ENCODE results near the gene SLC9A7. TPM values are rescaled to one million over a fixed set of nuclear protein-coding genes. Genes with fewer than 3 reads are reported as not detected.
A peak's percentile ranks its signal among the peaks of the same experiment; 100 is the strongest.

Gene SLC9A7
- total RNA-seq, 2 experiments from 2014 or later, result 3.3 to 3.8 TPM

GRCh38 chrX:46588263-46588662 lies 170.7 kb downstream of the SLC9A7 start:
- ChIA-PET CTCF (interaction anchor here (1.6 kb wide), 1 partner anchor 98 kb away, joined by 7 read pairs; no protein-coding TSS in a partner anchor), POLR2A (interaction anchor here (0.6 to 1.0 kb wide), 3 partner anchors 12 to 19 kb away, joined by 3 to 4 read pairs (median 4); no protein-coding TSS in a partner anchor)
- Mint-ChIP-seq H3K4me3 (peak overlapping the region; percentile 45), H3K36me3 (ENCODE audit: low read depth) (peaks cover 9% of the 10 kb centered on the region), H3K27me3 (ENCODE audit: low read depth) (no peaks in the 10 kb centered on the region), H3K27ac (peak overlapping the region; percentile 75), H3K4me1 (ENCODE audit: low read depth) (peaks cover 30% of the 10 kb centered on the region), H3K9me3 (ENCODE audit: insufficient read depth) (no peaks in the 10 kb centered on the region)
- peak; percentile 44 for ATAC-seq
- peak; percentile 60 for DNase-seq

GRCh38 chrX:46587753-46588171 lies 171.2 kb downstream of the SLC9A7 start:
- Mint-ChIP-seq H3K4me1 (ENCODE audit: low read depth) (peaks cover 30% of the 10 kb centered on the region), H3K9me3 (ENCODE audit: insufficient read depth) (no peaks in the 10 kb centered on the region), H3K27ac (peak overlapping the region; percentile 75), H3K4me3 (peak overlapping the region; percentile 45), H3K27me3 (ENCODE audit: low read depth) (no peaks in the 10 kb centered on the region), H3K36me3 (ENCODE audit: low read depth) (peaks cover 9% of the 10 kb centered on the region)
- ChIA-PET POLR2A (interaction anchor here (1.0 kb wide), 1 partner anchor 11 kb away, joined by 4 read pairs; no protein-coding TSS in a partner anchor), CTCF (interaction anchor here (0.9 to 1.7 kb wide), 4 partner anchors 11 to 99 kb away, joined by 3 to 7 read pairs (median 6); no protein-coding TSS in a partner anchor)
- ATAC-seq (no peak), DNase-seq (no peak)

GRCh38 chrX:46587158-46587557 lies 171.8 kb downstream of the SLC9A7 start:
- peaks cover 9% of the 10 kb centered on the region for H3K36me3 Mint-ChIP-seq (ENCODE audit: low read depth)
- CTCF ChIA-PET, result interaction anchor here (0.9 to 1.7 kb wide), 4 partner anchors 11 to 100 kb away, joined by 3 to 7 read pairs (median 6); no protein-coding TSS in a partner anchor
- H3K27ac Mint-ChIP-seq, result peak overlapping the region; percentile 61
- no peaks in the 10 kb centered on the region for H3K9me3 Mint-ChIP-seq (ENCODE audit: insufficient read depth)
- H3K27me3 Mint-ChIP-seq (ENCODE audit: low read depth), result no peaks in the 10 kb centered on the region
- H3K4me1 Mint-ChIP-seq (ENCODE audit: low read depth), result peaks cover 30% of the 10 kb centered on the region
- ATAC-seq (peak; percentile 33), DNase-seq (no peak)
- H3K4me3 Mint-ChIP-seq, result no peak overlapping the region
- POLR2A ChIA-PET, result interaction anchor here (1.0 kb wide), 1 partner anchor 11 kb away, joined by 4 read pairs; no protein-coding TSS in a partner anchor

GRCh38 chrX:46584736-46585135 lies 174.2 kb downstream of the SLC9A7 start:
- H3K4me3 Mint-ChIP-seq, result no peak overlapping the region
- POLR2A ChIA-PET, result no interaction called here
- H3K36me3 Mint-ChIP-seq (ENCODE audit: low read depth), result peaks cover 6% of the 10 kb centered on the region
- H3K4me1 Mint-ChIP-seq (ENCODE audit: low read depth), result peaks cover 22% of the 10 kb centered on the region
- no peaks in the 10 kb centered on the region for H3K27me3 Mint-ChIP-seq (ENCODE audit: low read depth)
- CTCF ChIA-PET, result no interaction called here
- ATAC-seq (no peak), DNase-seq (no peak)
- no peak overlapping the region for H3K27ac Mint-ChIP-seq
- no peaks in the 10 kb centered on the region for H3K9me3 Mint-ChIP-seq (ENCODE audit: insufficient read depth)

DNA sequence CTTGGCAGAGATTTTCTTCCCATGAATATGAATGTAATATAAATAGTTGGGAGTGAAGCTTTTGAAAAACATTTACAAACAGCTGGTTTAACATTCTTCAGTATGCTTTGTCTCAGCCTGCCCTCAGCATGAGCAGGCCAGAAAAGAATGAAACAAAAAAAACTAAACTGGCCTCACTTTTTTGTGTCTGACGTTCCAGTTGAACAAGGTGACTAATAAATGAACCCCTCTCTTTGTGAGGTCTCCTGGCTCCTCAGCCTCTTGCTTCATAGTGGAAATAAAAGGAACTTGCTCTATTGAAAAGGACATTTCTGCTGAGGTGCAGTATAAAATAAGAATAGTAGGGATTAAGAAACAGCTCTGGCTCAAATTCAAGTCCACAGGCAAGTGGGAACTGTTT lies 176.0 kb downstream of the SLC9A7 start:
- ATAC-seq, result no peak
- H3K36me3 Mint-ChIP-seq (ENCODE audit: low read depth), result peaks cover 14% of the 10 kb centered on the region
- no peak overlapping the region for H3K4me3 Mint-ChIP-seq
- H3K9me3 Mint-ChIP-seq (ENCODE audit: insufficient read depth), result no peaks in the 10 kb centered on the region
- ChIA-PET POLR2A (no interaction called here), CTCF (interaction anchor here (1.5 kb wide), 1 partner anchor 10 kb away, joined by 4 read pairs; no protein-coding TSS in a partner anchor)
- no peak overlapping the region for H3K27ac Mint-ChIP-seq
- DNase-seq, result no peak
- H3K4me1 Mint-ChIP-seq (ENCODE audit: low read depth), result peaks cover 17% of the 10 kb centered on the region
- H3K27me3 Mint-ChIP-seq (ENCODE audit: low read depth), result no peaks in the 10 kb centered on the region

- no peaks in the 10 kb centered on the region for H3K27me3 Mint-ChIP-seq (ENCODE audit: low read depth)
- no peak overlapping the region for H3K4me3 Mint-ChIP-seq
- no peaks in the 10 kb centered on the region for H3K9me3 Mint-ChIP-seq (ENCODE audit: insufficient read depth)
- ChIA-PET CTCF (interaction anchor here (1.5 kb wide), 1 partner anchor 10 kb away, joined by 4 read pairs; no protein-coding TSS in a partner anchor), POLR2A (no interaction called here)
- DNase-seq, result no peak
- ATAC-seq, result no peak
- peaks cover 17% of the 10 kb centered on the region for H3K36me3 Mint-ChIP-seq (ENCODE audit: low read depth)
- peaks cover 16% of the 10 kb centered on the region for H3K4me1 Mint-ChIP-seq (ENCODE audit: low read depth)
- H3K27ac Mint-ChIP-seq, result no peak overlapping the region
Measured at GRCh38 chrX:46582325-46582724, 176.6 kb downstream of the SLC9A7 start.

GRCh38 chrX:46580613-46581012 lies 178.3 kb downstream of the SLC9A7 start:
- Mint-ChIP-seq H3K9me3 (ENCODE audit: insufficient read depth) (no peaks in the 10 kb centered on the region), H3K27me3 (ENCODE audit: low read depth) (no peaks in the 10 kb centered on the region), H3K36me3 (ENCODE audit: low read depth) (peaks cover 23% of the 10 kb centered on the region), H3K4me1 (ENCODE audit: low read depth) (peaks cover 20% of the 10 kb centered on the region), H3K27ac (no peak overlapping the region), H3K4me3 (no peak overlapping the region)
- POLR2A ChIA-PET, result no interaction called here
- CTCF ChIA-PET, result no interaction called here
- no peak for ATAC-seq
- DNase-seq, result no peak

DNA sequence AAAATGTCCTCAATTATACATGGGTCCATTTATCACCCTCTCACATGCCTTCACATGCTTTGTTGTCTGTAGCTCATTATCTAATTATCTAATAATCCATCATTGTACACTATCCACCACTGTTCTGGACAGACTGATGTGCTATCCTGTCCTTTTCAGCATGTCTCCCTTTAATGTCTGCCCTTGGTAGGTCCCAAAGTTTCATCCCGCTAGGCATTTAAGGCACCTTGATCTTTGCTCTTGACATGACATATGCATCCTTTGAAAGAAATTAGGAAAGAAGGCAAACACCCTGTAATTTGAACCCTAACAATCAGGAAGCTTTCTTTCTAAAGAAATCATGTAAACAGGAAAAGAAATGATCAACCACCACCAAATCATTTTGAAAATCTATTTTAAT lies 179.7 kb downstream of the SLC9A7 start:
- Mint-ChIP-seq H3K4me1 (ENCODE audit: low read depth) (peaks cover 21% of the 10 kb centered on the region), H3K9me3 (ENCODE audit: insufficient read depth) (no peaks in the 10 kb centered on the region), H3K27me3 (ENCODE audit: low read depth) (no peaks in the 10 kb centered on the region), H3K4me3 (no peak overlapping the region), H3K27ac (no peak overlapping the region), H3K36me3 (ENCODE audit: low read depth) (peaks cover 23% of the 10 kb centered on the region)
- DNase-seq, result no peak
- CTCF ChIA-PET, result no interaction called here
- ATAC-seq, result no peak
- POLR2A ChIA-PET, result no interaction called here

- ChIA-PET POLR2A (interaction anchor here (1.5 kb wide), 1 partner anchor 10 kb away, joined by 4 read pairs; no protein-coding TSS in a partner anchor), CTCF (interaction anchor here (0.6 to 1.6 kb wide), 5 partner anchors 10 to 110 kb away, joined by 3 read pairs; no protein-coding TSS in a partner anchor)
- H3K4me1 Mint-ChIP-seq (ENCODE audit: low read depth), result peaks cover 31% of the 10 kb centered on the region
- no peak overlapping the region for H3K4me3 Mint-ChIP-seq
- ATAC-seq, result no peak
- H3K27me3 Mint-ChIP-seq (ENCODE audit: low read depth), result no peaks in the 10 kb centered on the region
- no peak overlapping the region for H3K27ac Mint-ChIP-seq
- H3K36me3 Mint-ChIP-seq (ENCODE audit: low read depth), result peaks cover 23% of the 10 kb centered on the region
- no peaks in the 10 kb centered on the region for H3K9me3 Mint-ChIP-seq (ENCODE audit: insufficient read depth)
- DNase-seq, result no peak
Measured at GRCh38 chrX:46577221-46578005, 181.5 kb downstream of the SLC9A7 start.

- peaks cover 39% of the 10 kb centered on the region for H3K4me1 Mint-ChIP-seq (ENCODE audit: low read depth)
- peaks cover 23% of the 10 kb centered on the region for H3K36me3 Mint-ChIP-seq (ENCODE audit: low read depth)
- H3K9me3 Mint-ChIP-seq (ENCODE audit: insufficient read depth), result no peaks in the 10 kb centered on the region
- peak overlapping the region; percentile 12 for H3K27ac Mint-ChIP-seq
- peak overlapping the region; percentile 79 for H3K4me3 Mint-ChIP-seq
- no peaks in the 10 kb centered on the region for H3K27me3 Mint-ChIP-seq (ENCODE audit: low read depth)
- ChIA-PET CTCF (interaction anchor here (0.6 to 1.9 kb wide), 4 partner anchors 11 to 111 kb away, joined by 3 to 5 read pairs (median 3); no protein-coding TSS in a partner anchor), POLR2A (interaction anchor here (1.5 kb wide), 1 partner anchor 11 kb away, joined by 4 read pairs; no protein-coding TSS in a partner anchor)
- ATAC-seq (no peak), DNase-seq (no peak)
Measured at GRCh38 chrX:46576458-46576857, 182.5 kb downstream of the SLC9A7 start.

GRCh38 chrX:46575991-46576392 lies 182.9 kb downstream of the SLC9A7 start:
- Mint-ChIP-seq H3K4me1 (ENCODE audit: low read depth) (peaks cover 39% of the 10 kb centered on the region), H3K36me3 (ENCODE audit: low read depth) (peaks cover 23% of the 10 kb centered on the region), H3K9me3 (ENCODE audit: insufficient read depth) (no peaks in the 10 kb centered on the region), H3K27ac (no peak overlapping the region), H3K27me3 (ENCODE audit: low read depth) (no peaks in the 10 kb centered on the region), H3K4me3 (peak overlapping the region; percentile 79)
- POLR2A ChIA-PET, result interaction anchor here (1.5 kb wide), 1 partner anchor 12 kb away, joined by 4 read pairs; no protein-coding TSS in a partner anchor
- DNase-seq, result no peak
- ATAC-seq, result no peak
- CTCF ChIA-PET, result interaction anchor here (1.6 to 1.9 kb wide), 3 partner anchors 11 to 111 kb away, joined by 3 to 5 read pairs (median 3); no protein-coding TSS in a partner anchor

GRCh38 chrX:46575586-46575985 lies 183.3 kb downstream of the SLC9A7 start:
- H3K27ac Mint-ChIP-seq, result no peak overlapping the region
- DNase-seq, result no peak
- peaks cover 23% of the 10 kb centered on the region for H3K36me3 Mint-ChIP-seq (ENCODE audit: low read depth)
- H3K27me3 Mint-ChIP-seq (ENCODE audit: low read depth), result no peaks in the 10 kb centered on the region
- peaks cover 39% of the 10 kb centered on the region for H3K4me1 Mint-ChIP-seq (ENCODE audit: low read depth)
- ATAC-seq, result no peak
- CTCF ChIA-PET, result interaction anchor here (1.6 to 1.9 kb wide), 3 partner anchors 12 to 112 kb away, joined by 3 to 5 read pairs (median 3); no protein-coding TSS in a partner anchor
- POLR2A ChIA-PET, result interaction anchor here (0.6 to 1.5 kb wide), 2 partner anchors 12 to 13 kb away, joined by 3 to 4 read pairs; no protein-coding TSS in a partner anchor
- no peaks in the 10 kb centered on the region for H3K9me3 Mint-ChIP-seq (ENCODE audit: insufficient read depth)
- H3K4me3 Mint-ChIP-seq, result peak overlapping the region; percentile 79

Data from activated CD8-positive, alpha-beta T cell treated with anti-CD3 and anti-CD28 coated beads, Interleukin-2, amount 10 ng/mL, durations not matched to agents 7 days and 5 days (primary cell).